NB4 (cell line): ENCODE measurements around the gene NFKB1.

Source experiments
- CTCF ChIP-seq: IDR thresholded peaks from one replicate; pipeline ENCODE4 v1.5.1; 2012; ENCODE audit warnings: low read depth, low read length
- POLR2A ChIP-seq: IDR thresholded peaks from 2 replicates; pipeline ENCODE4 v1.6.1; 2011; ENCODE audit warnings: mild to moderate bottlenecking; ENCODE audit not compliant: insufficient read length; ENCODE audit errors: extremely low read depth

- TF ChIP-seq CTCF, result no peak
- TF ChIP-seq POLR2A, result no peak
Observed at GRCh38 chr4:102455750-102456149, 45.4 kb upstream of the NFKB1 start.
